HEK293T (cell line): ENCODE results near the gene TSGA10.

Experiments
- ELF4 ChIP-seq: fragments of 450-650 bp; IDR thresholded peaks from 2 replicates; pipeline ENCODE4 v1.6.1; 2017; ENCODE audit warnings: antibody characterized with exemption
- FOXK2 ChIP-seq: fragments of 450-650 bp; IDR thresholded peaks from 2 replicates; pipeline ENCODE4 v1.6.1; 2016; ENCODE audit warnings: mild to moderate bottlenecking
- SP1 ChIP-seq: fragments of 450-650 bp; IDR thresholded peaks from 2 replicates; pipeline ENCODE4 v1.6.1; 2017
- ZNF384 ChIP-seq: fragments of 450-650 bp; IDR thresholded peaks from 2 replicates; pipeline ENCODE4 v1.6.1; 2016

- no peak for TF ChIP-seq FOXK2
- no peak for TF ChIP-seq SP1
- TF ChIP-seq ELF4, result no peak
- no peak for TF ChIP-seq ZNF384
Measured at GRCh38 chr2:99141110-99142108, 13.3 kb downstream of the TSGA10 start, which contains the start of gene C2orf15.
